ENCODE results near the gene POLR2L.

GRCh38 chr11:836700-837099, 5.6 kb downstream of the POLR2L start:
- no peak for TF ChIP-seq POLR2AphosphoS5 (IDR thresholded peaks at IDR 0.05; ENCODE audit: low read depth, low read length)
- TF ChIP-seq TAF1 (IDR thresholded peaks at IDR 0.05; ENCODE audit: low read depth, low read length), result no peak
- TF ChIP-seq POU2F2 (IDR thresholded peaks at IDR 0.05; ENCODE audit: low read depth, low read length), result no peak
- no peak; the same call in 1 of the 2 replicates for TF ChIP-seq POLR2A (IDR thresholded peaks at IDR 0.05; ENCODE audit: low read depth, low read length)
- no peak for TF ChIP-seq SPI1 (IDR thresholded peaks at IDR 0.05; ENCODE audit: low read depth, low read length)
